Smooth muscle cell (in vitro differentiated cells): ENCODE data around the gene ATMIN. TPM values are rescaled to one million over a fixed set of nuclear protein-coding genes. Genes with fewer than 3 reads are reported as not detected.

Experiments
- DNase-seq: peaks from one replicate; lab custom pipeline; 2025; ENCODE audit not compliant: unreplicated experiment; lab: John Stamatoyannopoulos, UW
- H2AFZ ChIP-seq: fragments of 200-600 bp; sonication (generic); 2 replicates; pipeline ENCODE4 v1.6.0; 2016; ENCODE audit warnings: antibody characterized with exemption, low read depth, mild to moderate bottlenecking
- H3F3A ChIP-seq: fragments of 200-600 bp; sonication (generic); 2 replicates; pipeline ENCODE4 v1.6.0; 2017; ENCODE audit warnings: antibody characterized with exemption, low read depth
- H3K27ac ChIP-seq: fragments of 200-600 bp; sonication (generic); 2 replicates; pipeline ENCODE4 v1.5.1; 2016; ENCODE audit warnings: low read depth, mild to moderate bottlenecking
- H3K27me3 ChIP-seq: fragments of 200-600 bp; sonication (generic); 2 replicates; pipeline ENCODE4 v1.6.1; 2016; ENCODE audit warnings: low read depth, mild to moderate bottlenecking
- H3K36me3 ChIP-seq: fragments of 200-600 bp; sonication (generic); 2 replicates; pipeline ENCODE4 v1.5.1; 2016; ENCODE audit warnings: low read depth
- H3K4me1 ChIP-seq: fragments of 200-600 bp; sonication (generic); 2 replicates; pipeline ENCODE4 v1.5.1; 2016; ENCODE audit warnings: low read depth
- H3K4me2 ChIP-seq: fragments of 200-600 bp; sonication (generic); 2 replicates; pipeline ENCODE4 v1.6.0; 2016; ENCODE audit warnings: mild to moderate bottlenecking
- H3K4me3 ChIP-seq: fragments of 200-600 bp; sonication (generic); 2 replicates; pipeline ENCODE4 v1.5.1; 2016; ENCODE audit warnings: mild to moderate bottlenecking
- H3K79me2 ChIP-seq: fragments of 200-600 bp; sonication (generic); 2 replicates; pipeline ENCODE4 v1.6.0; 2016; ENCODE audit warnings: low read depth, mild to moderate bottlenecking
- H3K9ac ChIP-seq: fragments of 200-600 bp; sonication (generic); 2 replicates; pipeline ENCODE4 v1.6.0; 2016; ENCODE audit warnings: low read depth
- H3K9me3 ChIP-seq: fragments of 200-600 bp; sonication (generic); replicated peaks from 2 replicates; pipeline ENCODE4 v1.5.1; 2016; ENCODE audit warnings: low read depth
- H4K20me1 ChIP-seq: fragments of 200-600 bp; sonication (generic); 2 replicates; pipeline ENCODE4 v1.6.0; 2016; ENCODE audit warnings: low read depth
- WGBS: methylation state at CpG from one replicate; pipeline ENCODE4 v1.1.7; 2016; ENCODE audit warnings: low lambda C conversion rate; 5-methylcytosine and 5-hydroxymethylcytosine counted together
- polyA plus RNA-seq: library from polyadenylated mRNA; unstranded; fragments of >200 nt; fragmentation: Nextera tagmentation; extraction: Ambion mirVana; gene quantifications from 2 replicates; pipeline ENCODE4 v1.2.1, GENCODE V29; 2016
- total RNA-seq: library from RNA; depleted of rRNA; stranded (reverse); fragments of >200 nt; gene quantifications from 2 replicates; pipeline ENCODE4 v1.2.3, GENCODE V29; 2014
- TF ChIP-seq, protein P1 (sequence below): fragments of 200-600 bp; sonication (generic); IDR thresholded peaks from 2 replicates; pipeline ENCODE4 v1.5.1; 2017; ENCODE audit warnings: borderline replicate concordance, mild to moderate bottlenecking, antibody characterized with exemption; ENCODE audit not compliant: insufficient read depth, poor library complexity, severe bottlenecking

ATMIN gene
- total and polyA plus RNA-seq, 2 experiments from 2014 or later: 28.7 to 38.3 TPM

- peaks cover 67% of the 10 kb centered on the region for H3K79me2 ChIP-seq
- H3K27me3 ChIP-seq: no peaks in the 10 kb centered on the region
- TF ChIP-seq, protein P1, sequence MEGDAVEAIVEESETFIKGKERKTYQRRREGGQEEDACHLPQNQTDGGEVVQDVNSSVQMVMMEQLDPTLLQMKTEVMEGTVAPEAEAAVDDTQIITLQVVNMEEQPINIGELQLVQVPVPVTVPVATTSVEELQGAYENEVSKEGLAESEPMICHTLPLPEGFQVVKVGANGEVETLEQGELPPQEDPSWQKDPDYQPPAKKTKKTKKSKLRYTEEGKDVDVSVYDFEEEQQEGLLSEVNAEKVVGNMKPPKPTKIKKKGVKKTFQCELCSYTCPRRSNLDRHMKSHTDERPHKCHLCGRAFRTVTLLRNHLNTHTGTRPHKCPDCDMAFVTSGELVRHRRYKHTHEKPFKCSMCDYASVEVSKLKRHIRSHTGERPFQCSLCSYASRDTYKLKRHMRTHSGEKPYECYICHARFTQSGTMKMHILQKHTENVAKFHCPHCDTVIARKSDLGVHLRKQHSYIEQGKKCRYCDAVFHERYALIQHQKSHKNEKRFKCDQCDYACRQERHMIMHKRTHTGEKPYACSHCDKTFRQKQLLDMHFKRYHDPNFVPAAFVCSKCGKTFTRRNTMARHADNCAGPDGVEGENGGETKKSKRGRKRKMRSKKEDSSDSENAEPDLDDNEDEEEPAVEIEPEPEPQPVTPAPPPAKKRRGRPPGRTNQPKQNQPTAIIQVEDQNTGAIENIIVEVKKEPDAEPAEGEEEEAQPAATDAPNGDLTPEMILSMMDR: peak; percentile 65
- peak overlapping the region; percentile 88 for H3K4me3 ChIP-seq
- H3F3A ChIP-seq: no peaks in the 10 kb centered on the region
- peak overlapping the region; percentile 85 for H3K4me2 ChIP-seq
- peaks cover 14% of the 10 kb centered on the region for H3K4me1 ChIP-seq
- no peak overlapping the region for H2AFZ ChIP-seq
- H3K36me3 ChIP-seq: no peaks in the 10 kb centered on the region
- H3K27ac ChIP-seq: peak overlapping the region; percentile 64
- no peak overlapping the region for H3K9ac ChIP-seq
- no peaks in the 10 kb centered on the region for H3K9me3 ChIP-seq
- DNase-seq: no peak
- 49% methylated on average over 14 of the region's 14 CpGs for WGBS
- H4K20me1 ChIP-seq: peaks cover 48% of the 10 kb centered on the region
Measured at GRCh38 chr16:81004646-81005353, 30.8 kb upstream of the ATMIN start.

- TF ChIP-seq, protein P1: no peak
- Histone ChIP-seq H3K4me1 (peaks cover 14% of the 10 kb centered on the region), H3K4me2 (peak overlapping the region; percentile 85), H3K27me3 (no peaks in the 10 kb centered on the region), H3F3A (no peaks in the 10 kb centered on the region), H3K9ac (peak overlapping the region; percentile 98), H2AFZ (peak overlapping the region; percentile 54), H3K27ac (peak overlapping the region; percentile 99), H3K79me2 (peaks cover 59% of the 10 kb centered on the region), H3K4me3 (peak overlapping the region; percentile 88), H3K36me3 (no peaks in the 10 kb centered on the region), H4K20me1 (peaks cover 46% of the 10 kb centered on the region), H3K9me3 (no peaks in the 10 kb centered on the region)
- DNase-seq: no peak
- 14% methylated on average over 18 of the region's 18 CpGs for WGBS
Measured at GRCh38 chr16:81005610-81006161, 30.0 kb upstream of the ATMIN start.

- peak overlapping the region; percentile 54 for H2AFZ ChIP-seq
- H3K36me3 ChIP-seq: no peaks in the 10 kb centered on the region
- H3K4me2 ChIP-seq: peak overlapping the region; percentile 85
- H3K4me1 ChIP-seq: peaks cover 14% of the 10 kb centered on the region
- H3K4me3 ChIP-seq: peak overlapping the region; percentile 88
- H3K9me3 ChIP-seq: no peaks in the 10 kb centered on the region
- peak overlapping the region; percentile 99 for H3K27ac ChIP-seq
- H3K27me3 ChIP-seq: no peaks in the 10 kb centered on the region
- H3K9ac ChIP-seq: peak overlapping the region; percentile 98
- no peaks in the 10 kb centered on the region for H3F3A ChIP-seq
- peaks cover 40% of the 10 kb centered on the region for H4K20me1 ChIP-seq
- under 1% methylated on average over 50 of the region's 50 CpGs for WGBS
- peaks cover 52% of the 10 kb centered on the region for H3K79me2 ChIP-seq
- TF ChIP-seq, protein P1: no peak
- peak; percentile 67 for DNase-seq
Measured at GRCh38 chr16:81006211-81006812, 29.3 kb upstream of the ATMIN start.
